ENCODE measurements around the gene IRS2. TPM values are rescaled to one million over a fixed set of nuclear protein-coding genes. Genes with fewer than 3 reads are reported as not detected.

Gene IRS2
- total RNA-seq, 1 donor from 2014 or later, result 20.1 TPM

GRCh38 chr13:109725297-109725696, 61.1 kb downstream of the IRS2 start:
- peaks cover 5% of the 10 kb centered on the region for H3K27me3 Mint-ChIP-seq (ENCODE audit: low read depth, unreplicated experiment)
- no peak overlapping the region for H3K27ac Mint-ChIP-seq (ENCODE audit: unreplicated experiment)
- Histone ChIP-seq H4K20me1 (ENCODE audit: insufficient read depth, low read length) (no peaks in the 10 kb centered on the region), H3K27ac (ENCODE audit: low read depth, low read length) (no peak overlapping the region), H3K4me1 (ENCODE audit: insufficient read depth, low read length) (peaks cover 9% of the 10 kb centered on the region), H3K4me2 (ENCODE audit: low read length) (no peak overlapping the region), H3K79me2 (ENCODE audit: insufficient read depth, low read length) (no peaks in the 10 kb centered on the region), H3K9me3 (ENCODE audit: insufficient read depth, low read depth, low read length) (no peaks in the 10 kb centered on the region), H2AFZ (ENCODE audit: low read depth, low read length) (no peak overlapping the region), H3K27me3 (ENCODE audit: insufficient read depth, low read length) (no peaks in the 10 kb centered on the region), H3K4me3 (ENCODE audit: insufficient read depth, low read depth, low read length) (no peak overlapping the region), H3K9ac (ENCODE audit: low read length) (no peak overlapping the region), H3K36me3 (ENCODE audit: insufficient read depth, low read length) (no peaks in the 10 kb centered on the region)
- H3K4me3 Mint-ChIP-seq (ENCODE audit: unreplicated experiment), result no peak overlapping the region
- FAIRE-seq (no peak), DNase-seq (ENCODE audit: low read depth) (no peak)
- H3K4me1 Mint-ChIP-seq (ENCODE audit: low read depth, unreplicated experiment), result peaks cover 10% of the 10 kb centered on the region
- H3K9me3 Mint-ChIP-seq (ENCODE audit: unreplicated experiment), result peaks cover 24% of the 10 kb centered on the region
- no peaks in the 10 kb centered on the region for H3K36me3 Mint-ChIP-seq (ENCODE audit: low read depth, unreplicated experiment)
- TF ChIP-seq CTCF (IDR thresholded peaks at IDR 0.05; ENCODE audit: insufficient read depth, low read depth, low read length) (no peak), EZH2 (IDR thresholded peaks at IDR 0.05; ENCODE audit: insufficient read depth, low read length) (no peak)

- no peaks in the 10 kb centered on the region for H3K27me3 ChIP-seq (ENCODE audit: insufficient read depth, low read length)
- Mint-ChIP-seq H3K36me3 (ENCODE audit: low read depth, unreplicated experiment) (no peaks in the 10 kb centered on the region), H3K27me3 (ENCODE audit: low read depth, unreplicated experiment) (peaks cover 5% of the 10 kb centered on the region), H3K9me3 (ENCODE audit: unreplicated experiment) (peaks cover 24% of the 10 kb centered on the region), H3K4me3 (ENCODE audit: unreplicated experiment) (no peak overlapping the region), H3K4me1 (ENCODE audit: low read depth, unreplicated experiment) (peaks cover 7% of the 10 kb centered on the region), H3K27ac (ENCODE audit: unreplicated experiment) (no peak overlapping the region)
- H3K27ac ChIP-seq (ENCODE audit: low read depth, low read length), result no peak overlapping the region
- H3K4me1 ChIP-seq (ENCODE audit: insufficient read depth, low read length), result peaks cover 9% of the 10 kb centered on the region
- no peak overlapping the region for H3K4me3 ChIP-seq (ENCODE audit: insufficient read depth, low read depth, low read length)
- FAIRE-seq, result no peak
- H3K4me2 ChIP-seq (ENCODE audit: low read length), result no peak overlapping the region
- no peak overlapping the region for H3K9ac ChIP-seq (ENCODE audit: low read length)
- H3K9me3 ChIP-seq (ENCODE audit: insufficient read depth, low read depth, low read length), result no peaks in the 10 kb centered on the region
- no peak for DNase-seq (ENCODE audit: low read depth)
- TF ChIP-seq CTCF (IDR thresholded peaks at IDR 0.05; ENCODE audit: insufficient read depth, low read depth, low read length) (no peak), EZH2 (IDR thresholded peaks at IDR 0.05; ENCODE audit: insufficient read depth, low read length) (no peak)
- H3K79me2 ChIP-seq (ENCODE audit: insufficient read depth, low read length), result no peaks in the 10 kb centered on the region
- H4K20me1 ChIP-seq (ENCODE audit: insufficient read depth, low read length), result no peaks in the 10 kb centered on the region
- no peak overlapping the region for H2AFZ ChIP-seq (ENCODE audit: low read depth, low read length)
- no peaks in the 10 kb centered on the region for H3K36me3 ChIP-seq (ENCODE audit: insufficient read depth, low read length)
Observed at GRCh38 chr13:109724603-109725002, 61.8 kb downstream of the IRS2 start.

GRCh38 chr13:109723046-109723445, 63.3 kb downstream of the IRS2 start:
- Mint-ChIP-seq H3K9me3 (ENCODE audit: unreplicated experiment) (peaks cover 21% of the 10 kb centered on the region), H3K4me3 (ENCODE audit: unreplicated experiment) (no peak overlapping the region), H3K4me1 (ENCODE audit: low read depth, unreplicated experiment) (no peaks in the 10 kb centered on the region), H3K27me3 (ENCODE audit: low read depth, unreplicated experiment) (peaks cover 5% of the 10 kb centered on the region), H3K27ac (ENCODE audit: unreplicated experiment) (no peak overlapping the region), H3K36me3 (ENCODE audit: low read depth, unreplicated experiment) (no peaks in the 10 kb centered on the region)
- H3K4me1 ChIP-seq (ENCODE audit: insufficient read depth, low read length), result no peaks in the 10 kb centered on the region
- no peak overlapping the region for H3K4me2 ChIP-seq (ENCODE audit: low read length)
- TF ChIP-seq CTCF (IDR thresholded peaks at IDR 0.05; ENCODE audit: insufficient read depth, low read depth, low read length), result no peak
- TF ChIP-seq EZH2 (IDR thresholded peaks at IDR 0.05; ENCODE audit: insufficient read depth, low read length), result no peak
- H3K79me2 ChIP-seq (ENCODE audit: insufficient read depth, low read length), result no peaks in the 10 kb centered on the region
- H3K36me3 ChIP-seq (ENCODE audit: insufficient read depth, low read length), result no peaks in the 10 kb centered on the region
- no peaks in the 10 kb centered on the region for H3K9me3 ChIP-seq (ENCODE audit: insufficient read depth, low read depth, low read length)
- no peaks in the 10 kb centered on the region for H4K20me1 ChIP-seq (ENCODE audit: insufficient read depth, low read length)
- no peak for FAIRE-seq
- DNase-seq (ENCODE audit: low read depth), result no peak
- no peak overlapping the region for H3K9ac ChIP-seq (ENCODE audit: low read length)
- no peak overlapping the region for H3K4me3 ChIP-seq (ENCODE audit: insufficient read depth, low read depth, low read length)
- no peak overlapping the region for H3K27ac ChIP-seq (ENCODE audit: low read depth, low read length)
- H3K27me3 ChIP-seq (ENCODE audit: insufficient read depth, low read length), result no peaks in the 10 kb centered on the region
- no peak overlapping the region for H2AFZ ChIP-seq (ENCODE audit: low read depth, low read length)

Measured in astrocyte (in vitro differentiated cells and primary cell).